ENCODE results near the gene NFATC4.
"Not testable (repeated sequence)": the region's sequence is repeated elsewhere in the genome, so short reads cannot be mapped to it uniquely, and the experiment has no call there.

NFATC4 gene

GRCh38 chr14:24339284-24340151 is 28.5 kb upstream of the NFATC4 start, which contains the start of gene RIPK3:
RIPK3 (minus strand) TSS chr14:24339991; CDS start chr14:24339826, 165 bp downstream.
- DNase-seq, result no peak

- no peak for DNase-seq
Measured at GRCh38 chr14:24340606-24341005, 27.4 kb upstream of the NFATC4 start.

GRCh38 chr14:24342889-24343288 is 25.1 kb upstream of the NFATC4 start:
- DNase-seq, result no peak

- no peak for DNase-seq
Measured at GRCh38 chr14:24343795-24344660, 24.0 kb upstream of the NFATC4 start.

- no peak for DNase-seq
Measured at GRCh38 chr14:24347134-24347533, 20.9 kb upstream of the NFATC4 start.

- DNase-seq, result no peak
Measured at GRCh38 chr14:24348186-24348585, 19.8 kb upstream of the NFATC4 start.

- DNase-seq, result no peak
Measured at GRCh38 chr14:24349742-24350141, 18.2 kb upstream of the NFATC4 start.

- no peak for DNase-seq
Measured at GRCh38 chr14:24351517-24351916, 16.5 kb upstream of the NFATC4 start.

- no peak for DNase-seq
Measured at GRCh38 chr14:24353559-24354481, 14.2 kb upstream of the NFATC4 start.

- not testable (repeated sequence) for DNase-seq
Measured at GRCh38 chr14:24354482-24354825, 13.5 kb upstream of the NFATC4 start.

- DNase-seq, result no peak
Measured at GRCh38 chr14:24355009-24355408, 13.0 kb upstream of the NFATC4 start.

- no peak for DNase-seq
Measured at GRCh38 chr14:24356208-24356607, 11.8 kb upstream of the NFATC4 start.

GRCh38 chr14:24360281-24360680 is 7.7 kb upstream of the NFATC4 start:
- no peak for DNase-seq

GRCh38 chr14:24361326-24361725 is 6.7 kb upstream of the NFATC4 start:
- no peak for DNase-seq

- no peak for DNase-seq
Measured at GRCh38 chr14:24362241-24362960, 5.6 kb upstream of the NFATC4 start.

- DNase-seq, result no peak
Measured at GRCh38 chr14:24363401-24363800, 4.6 kb upstream of the NFATC4 start.

- no peak for DNase-seq
Measured at GRCh38 chr14:24364841-24365240, 3.1 kb upstream of the NFATC4 start.

GRCh38 chr14:24365600-24366412 is 2.2 kb upstream of the NFATC4 start:
- peak; percentile 45 for DNase-seq

- no peak for DNase-seq
Measured at GRCh38 chr14:24366413-24366720, 1.6 kb upstream of the NFATC4 start.

GRCh38 chr14:24366721-24367513 is 1.1 kb upstream of the NFATC4 start:
- peak; percentile 99 for DNase-seq

- DNase-seq, result no peak
Measured at GRCh38 chr14:24368212-24368561, 203 bp downstream of the NFATC4 start.
